Stomach (tissue), 9 donors: ENCODE data around the gene CELSR3. TPM values are rescaled to one million over a fixed set of nuclear protein-coding genes. Genes with fewer than 3 reads are reported as not detected.

Source experiments
- DNase-seq, 2 donors: peaks; one replicate each; pipeline versions ENCODE4 v3.0.0 to v3.0.0-alpha.2; 2013 to 2019
- H3K27ac ChIP-seq, 5 donors: fragments of 200-600 bp in 4 of 5; sonication (generic) in 4 of 5; one replicate each; pipeline ENCODE4 v1.5.1; 2013 to 2019; ENCODE audit warnings: mild to moderate bottlenecking in 1 of 5, moderate library complexity in 1 of 5
- H3K27me3 ChIP-seq, 3 donors: fragments of 200-600 bp; sonication (generic); one replicate each; pipeline ENCODE4 v1.5.1; 2017 to 2019; ENCODE audit warnings: mixed run types in 1 of 3
- H3K36me3 ChIP-seq, 4 donors: fragments of 200-600 bp; sonication (generic); 1 replicate in 3 of 4; 2 replicates in 1 of 4; pipeline ENCODE4 v1.5.1; 2016 to 2019
- H3K4me1 ChIP-seq, 4 donors: fragments of 200-600 bp; sonication (generic); one replicate each; pipeline ENCODE4 v1.5.1; 2016 to 2019
- H3K4me3 ChIP-seq, 4 donors: fragments of 200-600 bp; sonication (generic) in 3 of 4; one replicate each; pipeline ENCODE4 v1.5.1; 2016 to 2019; ENCODE audit warnings: mild to moderate bottlenecking in 1 of 4
- H3K9me3 ChIP-seq, 4 donors: fragments of 200-600 bp; sonication (generic); one replicate each; pipeline ENCODE4 v1.5.1; 2016 to 2019
- EP300 ChIP-seq: sonication (generic); formaldehyde crosslinking; IDR thresholded peaks from one replicate; pipeline ENCODE4 v1.6.1; 2017; ENCODE audit warnings: antibody characterized with exemption
- POLR2A ChIP-seq, 4 donors: fragments of 450-650 bp; IDR thresholded peaks; one replicate each; pipeline ENCODE4 v1.6.1; 2016; ENCODE audit warnings: antibody characterized with exemption in 4 of 4, control low read depth in 2 of 4, mild to moderate bottlenecking in 1 of 4, moderate library complexity in 1 of 4
- POLR2AphosphoS5 ChIP-seq, 3 donors: sonication (generic); formaldehyde crosslinking; IDR thresholded peaks; one replicate each; pipeline ENCODE4 v1.6.1; 2016; ENCODE audit warnings: antibody characterized with exemption in 3 of 3
- WGBS, 5 donors: extraction: QIAGEN DNeasy Blood & Tissue Kit in 3 of 5; methylation state at CpG; one replicate each; pipeline versions ENCODE4 v1.1.5 to v1.1.7; 2013 to 2018; 5-methylcytosine and 5-hydroxymethylcytosine counted together
- intact Hi-C: fragments of 100-400 bp; cut with DNase I; formaldehyde crosslinking; loops from one replicate; pipeline ENCODE4 v1.15.1; 2023; ENCODE audit warnings: low total_unique reads
- polyA plus RNA-seq, 3 donors: library from polyadenylated mRNA; stranded (reverse); fragments of 200-250 nt; gene quantifications; one replicate each; pipeline ENCODE4 v1.2.3, GENCODE V29; 2013
- total RNA-seq, 5 donors: library from RNA; depleted of rRNA; stranded (reverse); fragments of >200 nt; gene quantifications; one replicate each; pipeline versions ENCODE4 v1.1.0 to v1.2.3, GENCODE V29; 2014 to 2016
- TF ChIP-seq, protein P1 (sequence below), 7 experiments: fragments of 450-650 bp in 4 of 7; fragments of 200-600 bp in 3 of 7; sonication (generic) in 3 of 7; IDR thresholded peaks; one replicate each; pipeline ENCODE4 v1.5.1; 2016 to 2019; ENCODE audit warnings: antibody characterized with exemption in 7 of 7, control low read depth in 2 of 7, mild to moderate bottlenecking in 1 of 7
- donor health status: healthy with polysubstance abuse.
- donor health status: Bipolar disorder and iron deficiency.
- donor health status: healthy.

CELSR3 gene
- total and polyA plus RNA-seq, 8 donors = 0.15 to 2.3 (median 1.5) TPM; not detected in 1

DNA sequence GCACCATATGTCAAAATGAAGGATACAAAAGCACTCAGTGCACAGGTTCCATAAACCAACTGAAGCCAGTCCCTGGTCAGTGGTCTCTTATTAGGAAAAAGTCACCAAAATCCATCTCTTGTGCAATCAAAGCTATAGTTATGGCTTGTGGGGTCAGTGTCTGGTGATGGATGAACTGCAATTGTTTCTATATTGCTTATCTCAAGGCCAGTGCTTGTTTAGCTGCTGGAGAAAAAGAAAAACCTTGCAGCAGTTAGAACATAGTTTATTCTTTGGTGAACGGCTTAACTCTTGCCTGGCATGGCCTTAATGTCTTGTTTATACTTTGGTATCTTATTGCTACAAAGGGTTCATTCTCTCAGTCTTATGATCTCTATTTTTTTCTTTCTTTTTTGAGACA lies 50.4 kb downstream of the CELSR3 start:
- no peak for DNase-seq
- Histone ChIP-seq H3K27me3 (no peaks in the 10 kb centered on the region), H3K36me3 (peaks cover 0 to 6% (median 4%) of the 10 kb centered on the region in 4 donors), H3K27ac (no peak overlapping the region), H3K4me1 (peaks cover 18 to 24% (median 23%) of the 10 kb centered on the region in 4 donors), H3K9me3 (peaks cover 4 to 15% (median 6%) of the 10 kb centered on the region in 4 donors), H3K4me3 (no peak overlapping the region)
- intact Hi-C loops = no loop called here
- 14 to 36% (median 21%) methylated on average over 1 of the region's 1 CpG for WGBS, 5 donors
- TF ChIP-seq POLR2A (IDR thresholded peaks at IDR 0.05) (no peak), EP300 (no peak)

DNA sequence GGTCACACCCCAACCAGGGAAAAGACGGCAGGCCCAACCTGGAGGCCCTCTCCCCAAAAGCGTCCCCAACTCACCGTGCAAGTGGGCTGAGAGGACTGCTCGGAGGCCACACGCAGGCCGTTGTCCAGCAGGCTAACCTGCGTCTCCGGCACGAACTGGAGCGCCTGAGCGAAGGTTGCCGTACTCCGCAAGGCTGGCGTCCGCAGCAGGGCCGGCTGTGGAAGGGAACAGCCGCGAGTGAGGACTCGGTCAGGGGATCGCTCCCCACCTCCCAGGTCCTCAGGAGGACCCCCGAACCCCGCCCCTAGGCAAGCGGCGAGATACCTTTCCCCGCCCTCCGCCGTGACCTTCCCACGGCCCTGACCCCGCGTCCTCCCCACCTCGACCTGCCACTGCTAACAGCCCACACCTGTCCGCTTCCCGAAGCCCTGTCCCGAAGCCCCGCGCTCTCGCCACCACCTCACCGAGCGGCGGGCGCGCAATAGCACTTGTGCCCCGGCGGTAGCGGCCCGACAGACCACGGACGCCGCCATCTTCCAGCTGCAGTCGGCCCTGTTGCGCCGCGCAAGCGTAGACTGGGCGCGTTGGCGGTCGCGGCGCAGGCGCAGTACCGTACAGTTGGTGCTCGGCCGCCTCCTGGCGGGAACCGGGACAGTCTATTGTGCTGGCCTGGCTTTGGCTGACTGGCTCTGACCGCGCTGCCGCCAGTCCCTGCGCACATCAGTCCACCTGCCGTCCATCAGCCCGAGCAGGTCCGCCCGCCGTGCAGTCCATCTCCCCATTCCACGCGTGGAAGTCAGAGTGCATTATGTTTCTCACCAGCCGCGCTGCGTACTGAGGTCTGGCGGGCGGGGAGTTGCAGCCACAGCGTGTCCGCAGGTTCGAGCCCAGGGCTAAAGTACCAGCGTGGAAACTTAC lies 53.3 kb downstream of the CELSR3 start, which contains the start of gene UQCRC1:
UQCRC1 (minus strand) TSS at position 559 of the 918 bp plus-strand sequence; CDS start at position 533, 26 bp downstream.
- peak within 1 kb of the TSS; percentile 83 to 96 (median 88) for H3K4me3 ChIP-seq
- DNase-seq = peak; percentile 94 to 98
- peak within 1 kb of the TSS; percentile 83 to 94 (median 90) for H3K27ac ChIP-seq
- intact Hi-C loops = no loop called here
- H3K9me3 ChIP-seq = no peaks in the 10 kb centered on the region
- TF ChIP-seq EP300 (no peak), POLR2A (IDR thresholded peaks at IDR 0.05) (peak in 1 of 4 donors; percentile 43), POLR2AphosphoS5 (IDR thresholded peaks at IDR 0.05) (peak; percentile 91 to 96 (median 93))
- TF ChIP-seq, protein P1, sequence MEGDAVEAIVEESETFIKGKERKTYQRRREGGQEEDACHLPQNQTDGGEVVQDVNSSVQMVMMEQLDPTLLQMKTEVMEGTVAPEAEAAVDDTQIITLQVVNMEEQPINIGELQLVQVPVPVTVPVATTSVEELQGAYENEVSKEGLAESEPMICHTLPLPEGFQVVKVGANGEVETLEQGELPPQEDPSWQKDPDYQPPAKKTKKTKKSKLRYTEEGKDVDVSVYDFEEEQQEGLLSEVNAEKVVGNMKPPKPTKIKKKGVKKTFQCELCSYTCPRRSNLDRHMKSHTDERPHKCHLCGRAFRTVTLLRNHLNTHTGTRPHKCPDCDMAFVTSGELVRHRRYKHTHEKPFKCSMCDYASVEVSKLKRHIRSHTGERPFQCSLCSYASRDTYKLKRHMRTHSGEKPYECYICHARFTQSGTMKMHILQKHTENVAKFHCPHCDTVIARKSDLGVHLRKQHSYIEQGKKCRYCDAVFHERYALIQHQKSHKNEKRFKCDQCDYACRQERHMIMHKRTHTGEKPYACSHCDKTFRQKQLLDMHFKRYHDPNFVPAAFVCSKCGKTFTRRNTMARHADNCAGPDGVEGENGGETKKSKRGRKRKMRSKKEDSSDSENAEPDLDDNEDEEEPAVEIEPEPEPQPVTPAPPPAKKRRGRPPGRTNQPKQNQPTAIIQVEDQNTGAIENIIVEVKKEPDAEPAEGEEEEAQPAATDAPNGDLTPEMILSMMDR (IDR thresholded peaks at IDR 0.05) = peak in 5 of 7 experiments; percentile 52 to 88 (median 75)
- peaks cover 22 to 34% (median 31%) of the 10 kb centered on the region in 4 donors for H3K36me3 ChIP-seq
- WGBS, 5 donors = 1 to 3% (median 2%) methylated on average over 41 to 86 of the region's 86 CpGs
- peaks cover 18 to 39% (median 27%) of the 10 kb centered on the region in 4 donors for H3K4me1 ChIP-seq
- H3K27me3 ChIP-seq = no peaks in the 10 kb centered on the region

DNA sequence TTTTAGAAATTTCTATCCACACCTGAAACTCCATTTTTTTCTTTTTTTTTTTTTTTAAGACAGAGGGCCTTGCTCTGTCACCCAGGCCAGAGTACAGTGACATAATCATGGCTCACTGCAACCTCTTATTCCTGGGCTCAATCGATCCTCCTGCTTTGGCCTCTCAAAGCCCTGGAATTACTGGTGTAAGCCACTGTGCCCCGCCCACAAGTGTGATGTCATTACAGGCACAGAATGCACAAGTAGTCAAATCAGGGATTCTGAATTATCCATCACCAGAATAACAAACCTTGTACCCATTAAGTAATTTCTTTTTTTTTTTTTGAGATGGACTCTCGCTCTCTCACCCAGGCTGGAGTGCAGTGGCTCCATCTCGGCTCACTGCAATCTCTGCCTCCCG lies 55.2 kb downstream of the CELSR3 start:
- Histone ChIP-seq H3K27ac (no peak overlapping the region), H3K4me1 (peaks cover 18 to 39% (median 27%) of the 10 kb centered on the region in 4 donors), H3K27me3 (no peaks in the 10 kb centered on the region), H3K36me3 (peaks cover 40 to 52% (median 50%) of the 10 kb centered on the region in 4 donors), H3K9me3 (no peaks in the 10 kb centered on the region), H3K4me3 (peak overlapping the region in 1 of 4 donors; percentile 96)
- intact Hi-C loops = no loop called here
- no peak for DNase-seq
- 95 to 97% (median 95%) methylated on average over 5 of the region's 5 CpGs for WGBS, 5 donors
- no peak for TF ChIP-seq POLR2AphosphoS5 (IDR thresholded peaks at IDR 0.05)
- TF ChIP-seq POLR2A (IDR thresholded peaks at IDR 0.05) = no peak
- no peak for TF ChIP-seq EP300
- TF ChIP-seq, protein P1 (IDR thresholded peaks at IDR 0.05) = no peak

DNA sequence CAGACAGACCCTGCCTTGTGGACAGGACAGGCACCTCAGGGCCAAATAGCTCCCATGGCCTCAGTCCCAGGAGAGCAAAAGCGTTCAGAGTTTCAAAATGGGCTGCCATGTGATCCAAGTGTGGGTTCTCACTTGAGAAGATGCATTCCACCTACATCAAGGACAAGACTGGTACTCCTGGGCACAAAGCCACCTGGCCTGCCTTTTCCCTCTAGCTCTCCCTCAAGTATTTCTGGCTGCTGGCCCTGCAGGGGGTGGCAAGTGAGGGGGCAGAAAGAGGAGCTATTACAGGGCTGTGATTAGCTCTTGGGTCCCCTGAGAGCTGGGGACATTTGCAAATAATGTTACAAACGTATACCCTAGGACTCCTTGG lies 61.1 kb downstream of the CELSR3 start:
- no peak for DNase-seq
- intact Hi-C loops = no loop called here
- H3K27me3 ChIP-seq = no peaks in the 10 kb centered on the region
- H3K36me3 ChIP-seq = peaks cover 83 to 99% (median 95%) of the 10 kb centered on the region in 4 donors
- H3K4me1 ChIP-seq = peaks cover 15 to 34% (median 23%) of the 10 kb centered on the region in 4 donors
- WGBS, 5 donors = 58 to 81% (median 64%) methylated on average over 2 of the region's 2 CpGs
- H3K27ac ChIP-seq = peak overlapping the region in 1 of 5 donors; percentile 25
- H3K4me3 ChIP-seq = no peak overlapping the region
- no peaks in the 10 kb centered on the region for H3K9me3 ChIP-seq
- TF ChIP-seq POLR2A (IDR thresholded peaks at IDR 0.05) = no peak
- TF ChIP-seq EP300 = no peak
- TF ChIP-seq, protein P1 (IDR thresholded peaks at IDR 0.05) = no peak
